ENCODE results near the gene CDC37. TPM values are rescaled to one million over a fixed set of nuclear protein-coding genes. Genes with fewer than 3 reads are reported as not detected.
"Not testable (repeated sequence)": the region's sequence is repeated elsewhere in the genome, so short reads cannot be mapped to it uniquely, and the experiment has no call there.

CDC37 gene
- total RNA-seq, 6 experiments from 2014 or later: 222 to 280 (median 250) TPM

DNA sequence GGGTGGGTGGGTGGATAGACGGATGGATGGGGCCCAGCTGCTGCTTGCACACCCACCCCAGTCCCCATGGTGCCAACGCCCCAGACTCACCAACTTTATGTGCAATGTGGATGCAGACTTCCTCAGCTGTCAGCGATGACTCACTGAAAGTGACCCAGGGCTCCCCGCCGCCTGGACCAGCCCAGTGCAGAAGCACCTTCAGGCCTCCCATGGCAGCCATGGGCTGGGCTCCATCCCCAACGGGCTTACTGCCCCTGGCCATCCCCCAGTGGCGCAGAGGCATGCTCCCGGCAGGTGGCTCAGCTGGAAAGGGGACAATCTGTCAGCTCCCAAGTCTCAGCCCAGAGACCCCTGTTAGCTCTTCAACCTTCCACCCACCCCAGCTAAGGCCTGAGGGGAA, 25.2 kb downstream of the CDC37 start:
- H3K36me3 Mint-ChIP-seq (ENCODE audit: low read depth): peaks cover 20% of the 10 kb centered on the region
- DNase-seq: no peak
- TF ChIP-seq, protein P1, sequence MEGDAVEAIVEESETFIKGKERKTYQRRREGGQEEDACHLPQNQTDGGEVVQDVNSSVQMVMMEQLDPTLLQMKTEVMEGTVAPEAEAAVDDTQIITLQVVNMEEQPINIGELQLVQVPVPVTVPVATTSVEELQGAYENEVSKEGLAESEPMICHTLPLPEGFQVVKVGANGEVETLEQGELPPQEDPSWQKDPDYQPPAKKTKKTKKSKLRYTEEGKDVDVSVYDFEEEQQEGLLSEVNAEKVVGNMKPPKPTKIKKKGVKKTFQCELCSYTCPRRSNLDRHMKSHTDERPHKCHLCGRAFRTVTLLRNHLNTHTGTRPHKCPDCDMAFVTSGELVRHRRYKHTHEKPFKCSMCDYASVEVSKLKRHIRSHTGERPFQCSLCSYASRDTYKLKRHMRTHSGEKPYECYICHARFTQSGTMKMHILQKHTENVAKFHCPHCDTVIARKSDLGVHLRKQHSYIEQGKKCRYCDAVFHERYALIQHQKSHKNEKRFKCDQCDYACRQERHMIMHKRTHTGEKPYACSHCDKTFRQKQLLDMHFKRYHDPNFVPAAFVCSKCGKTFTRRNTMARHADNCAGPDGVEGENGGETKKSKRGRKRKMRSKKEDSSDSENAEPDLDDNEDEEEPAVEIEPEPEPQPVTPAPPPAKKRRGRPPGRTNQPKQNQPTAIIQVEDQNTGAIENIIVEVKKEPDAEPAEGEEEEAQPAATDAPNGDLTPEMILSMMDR (IDR thresholded peaks at IDR 0.05): no peak

DNA sequence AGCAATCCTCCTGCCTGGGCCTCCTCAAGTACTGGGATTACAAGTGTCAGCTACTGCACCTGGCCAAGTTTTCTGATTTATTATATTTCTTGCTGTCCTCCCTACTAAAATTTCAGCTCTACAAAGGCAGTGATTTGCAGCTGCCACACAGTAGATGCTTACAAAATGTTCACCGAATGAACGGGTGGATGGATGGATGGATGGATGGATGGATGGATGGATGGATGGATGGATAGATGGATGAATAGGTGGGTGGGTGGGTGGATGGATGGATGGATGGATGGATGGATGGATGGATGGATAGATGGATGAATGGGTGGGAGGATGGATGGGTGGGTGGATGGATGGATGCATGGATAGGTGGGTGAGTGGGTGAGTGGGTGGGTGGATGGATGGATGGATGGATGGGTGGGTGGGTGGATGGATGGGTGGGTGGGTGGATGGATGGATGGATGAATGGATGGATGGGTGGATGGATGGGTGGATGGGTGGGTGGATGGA, 26.2 kb downstream of the CDC37 start:
- not testable (repeated sequence) for H3K9me3 Mint-ChIP-seq; H3K27me3 Mint-ChIP-seq (ENCODE audit: insufficient read depth); H3K27ac Mint-ChIP-seq; H3K4me3 Mint-ChIP-seq; DNase-seq
- H3K36me3 Mint-ChIP-seq (ENCODE audit: low read depth): peaks cover 20% of the 10 kb centered on the region
- peaks cover 18% of the 10 kb centered on the region for H3K4me1 Mint-ChIP-seq (ENCODE audit: low read depth)

More for the DNA sequence above, 25.2 kb downstream of the CDC37 start:
- peaks cover 18% of the 10 kb centered on the region for H3K4me1 Mint-ChIP-seq (ENCODE audit: low read depth)
- H3K4me3 Mint-ChIP-seq: no peak overlapping the region
- H3K27ac Mint-ChIP-seq: no peak overlapping the region
- peaks cover 1% of the 10 kb centered on the region for H3K27me3 Mint-ChIP-seq (ENCODE audit: insufficient read depth)
- H3K9me3 Mint-ChIP-seq: no peaks in the 10 kb centered on the region

DNA sequence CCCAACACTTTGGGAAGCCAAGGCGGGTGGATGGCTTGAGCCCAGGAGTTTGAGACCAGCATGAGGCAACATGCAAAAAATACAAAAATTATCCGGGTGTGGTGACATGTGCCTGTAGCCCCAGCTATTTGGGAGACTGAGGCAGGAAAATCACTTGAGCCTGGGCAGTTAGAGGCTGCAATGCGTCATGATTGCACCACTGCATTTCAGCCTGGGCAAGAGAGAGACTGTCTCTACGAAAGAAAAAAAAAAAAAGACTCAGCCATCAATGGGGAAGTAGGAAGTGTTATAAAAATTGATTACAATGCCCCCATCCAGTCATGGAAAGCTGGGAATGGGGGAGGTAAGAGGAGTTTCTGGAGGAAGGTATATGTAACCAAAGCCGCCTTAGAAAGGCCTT, 28.4 kb downstream of the CDC37 start:
- H3K9me3 Mint-ChIP-seq: no peaks in the 10 kb centered on the region
- H3K36me3 Mint-ChIP-seq (ENCODE audit: low read depth): peaks cover 20% of the 10 kb centered on the region
- TF ChIP-seq, protein P1 (IDR thresholded peaks at IDR 0.05): no peak
- H3K4me3 Mint-ChIP-seq: no peak overlapping the region
- no peak overlapping the region for H3K27ac Mint-ChIP-seq
- H3K4me1 Mint-ChIP-seq (ENCODE audit: low read depth): peaks cover 10% of the 10 kb centered on the region
- no peak for DNase-seq
- no peaks in the 10 kb centered on the region; the same call in 1 of the 2 replicates for H3K27me3 Mint-ChIP-seq (ENCODE audit: insufficient read depth)

DNA sequence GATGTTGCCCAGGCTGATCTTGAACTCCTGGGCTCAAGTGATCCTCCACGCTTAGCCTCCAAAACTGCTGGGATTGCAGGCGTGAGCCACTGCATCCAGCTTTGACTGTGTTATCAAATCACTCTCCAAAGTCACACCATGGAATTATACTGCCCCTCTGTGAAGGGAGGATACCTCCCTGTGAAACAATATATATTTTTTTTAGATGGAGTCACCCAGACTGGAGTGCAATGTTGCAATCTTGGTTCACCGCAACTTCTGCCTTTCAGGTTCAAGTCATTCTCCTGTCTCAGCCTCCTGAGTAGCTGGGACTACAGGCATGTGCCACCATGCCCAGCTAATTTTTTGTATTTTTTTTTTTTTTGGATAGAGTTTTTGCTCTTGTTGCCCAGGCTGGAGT, 30.7 kb downstream of the CDC37 start:
- Mint-ChIP-seq H3K27ac (no peak overlapping the region), H3K4me3 (no peak overlapping the region), H3K36me3 (ENCODE audit: low read depth) (peaks cover 33% of the 10 kb centered on the region), H3K9me3 (no peaks in the 10 kb centered on the region), H3K4me1 (ENCODE audit: low read depth) (no peaks in the 10 kb centered on the region), H3K27me3 (ENCODE audit: insufficient read depth) (no peaks in the 10 kb centered on the region)
- DNase-seq: no peak
- TF ChIP-seq, protein P1 (IDR thresholded peaks at IDR 0.05): no peak

DNA sequence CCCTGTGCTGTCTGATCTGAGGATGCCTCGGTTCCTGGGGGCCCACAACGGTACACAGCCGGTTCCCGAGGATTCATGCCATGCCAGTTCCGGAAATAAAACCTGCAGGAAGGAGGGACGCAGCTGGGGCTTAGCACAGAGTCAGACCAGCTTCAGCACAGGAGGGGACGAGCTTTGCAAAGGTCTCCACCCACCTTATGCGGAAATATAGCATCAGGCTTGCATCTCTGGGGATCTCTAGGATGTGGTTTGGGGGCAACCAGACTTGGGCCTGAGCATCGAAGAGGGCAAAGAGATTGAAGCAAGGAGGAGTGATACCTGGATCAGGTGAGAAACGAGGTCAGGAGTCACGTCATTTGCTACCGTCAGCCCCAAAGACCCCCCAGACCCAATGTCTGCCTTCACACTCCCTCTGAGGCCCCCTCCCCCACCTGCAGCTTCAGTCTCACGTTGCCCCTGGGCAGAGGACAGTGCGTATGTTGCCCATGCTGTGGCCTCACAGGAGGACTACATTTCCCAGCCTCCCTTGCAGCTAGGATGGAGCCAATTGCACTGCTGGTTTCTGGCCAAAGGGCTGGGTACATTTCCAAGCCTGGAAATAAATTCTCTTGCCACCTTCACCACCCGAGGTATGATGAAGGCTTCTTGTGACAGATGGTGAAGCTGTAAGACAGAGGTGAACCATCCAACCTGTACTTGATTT, 35.1 kb downstream of the CDC37 start:
- Mint-ChIP-seq H3K4me1 (ENCODE audit: low read depth) (no peaks in the 10 kb centered on the region), H3K4me3 (no peak overlapping the region), H3K27ac (no peak overlapping the region), H3K36me3 (ENCODE audit: low read depth) (peaks cover 23% of the 10 kb centered on the region), H3K9me3 (no peaks in the 10 kb centered on the region), H3K27me3 (ENCODE audit: insufficient read depth) (no peaks in the 10 kb centered on the region; the same call in 1 of the 2 replicates)
- TF ChIP-seq, protein P1 (IDR thresholded peaks at IDR 0.05): no peak
- DNase-seq: no peak

DNA sequence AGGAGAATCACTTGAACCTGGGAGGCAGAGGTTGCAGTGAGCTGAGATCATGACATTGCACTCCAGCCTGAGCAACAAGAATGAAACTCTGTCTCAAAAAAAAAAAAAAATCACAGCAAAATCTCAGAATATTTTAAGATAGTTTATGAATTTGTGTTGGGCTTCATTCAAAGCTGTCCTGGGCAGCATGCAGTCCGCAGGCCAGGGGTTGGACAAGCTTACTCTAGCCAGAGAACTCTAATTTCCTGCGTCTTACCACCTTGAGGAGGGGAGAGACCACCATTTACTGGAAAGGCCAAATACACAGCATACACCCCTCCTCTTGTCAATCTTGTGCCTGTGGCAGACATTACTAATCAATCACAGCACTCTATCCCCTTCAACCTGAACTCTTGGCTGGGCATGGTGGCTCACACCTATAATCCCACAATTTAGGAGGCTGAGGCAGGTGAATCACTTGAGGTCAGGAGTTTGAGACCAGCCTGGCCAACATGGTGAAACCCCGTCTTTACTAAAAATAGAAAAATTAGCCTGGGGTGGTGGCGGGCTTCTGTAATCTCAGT, 36.3 kb downstream of the CDC37 start:
- H3K4me1 Mint-ChIP-seq (ENCODE audit: low read depth); H3K9me3 Mint-ChIP-seq; H3K27ac Mint-ChIP-seq; H3K27me3 Mint-ChIP-seq (ENCODE audit: insufficient read depth); H3K4me3 Mint-ChIP-seq; DNase-seq: not testable (repeated sequence)
- H3K36me3 Mint-ChIP-seq (ENCODE audit: low read depth): peaks cover 23% of the 10 kb centered on the region
